GM19193 (cell line): ENCODE measurements around the gene TMEM39A.

Source experiments
- POLR2A ChIP-seq: IDR thresholded peaks from 4 replicates; pipeline ENCODE4 v1.6.1; 2011; ENCODE audit not compliant: insufficient read depth, insufficient read length; ENCODE audit errors: extremely low read depth

The TMEM39A gene

DNA sequence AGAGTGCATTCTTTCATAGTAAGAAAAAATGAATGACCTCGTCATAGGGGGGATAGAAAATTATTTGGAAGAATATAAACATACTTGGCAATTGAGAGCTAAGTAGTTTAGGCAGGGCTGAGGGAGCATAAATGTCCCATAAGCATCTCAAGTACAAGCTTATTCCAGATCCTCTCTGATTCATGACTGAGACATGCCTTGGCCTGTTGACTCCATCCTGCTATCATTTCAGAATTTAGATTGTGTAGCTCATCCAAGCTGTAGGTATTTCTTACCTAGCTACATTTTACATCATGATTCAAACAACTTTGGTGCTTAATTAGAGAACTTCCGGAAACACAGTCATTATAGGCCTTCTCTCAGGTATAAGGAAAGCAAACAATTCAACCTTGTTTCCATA is 17.7 kb upstream of the TMEM39A start:
- no peak for TF ChIP-seq POLR2A

DNA sequence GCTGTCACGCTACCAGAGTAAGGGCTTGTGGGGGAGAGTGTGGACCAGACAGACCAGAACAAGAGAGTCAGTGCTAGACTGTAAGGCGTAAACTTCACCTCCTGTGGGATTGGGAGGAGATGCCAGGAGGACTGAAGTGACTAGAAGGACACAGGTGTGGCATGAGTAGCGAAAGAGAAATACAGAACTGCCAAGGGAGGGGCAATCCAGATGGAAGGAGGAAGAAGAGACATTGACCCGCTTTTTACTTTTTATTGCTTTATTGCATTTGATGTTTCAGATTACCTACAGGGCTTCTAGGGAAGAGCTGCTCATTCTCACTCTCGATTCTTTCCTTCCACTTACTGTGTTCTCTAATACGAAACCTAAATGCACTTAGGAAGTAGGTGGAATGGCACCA is 7.5 kb upstream of the TMEM39A start:
- no peak for TF ChIP-seq POLR2A

DNA sequence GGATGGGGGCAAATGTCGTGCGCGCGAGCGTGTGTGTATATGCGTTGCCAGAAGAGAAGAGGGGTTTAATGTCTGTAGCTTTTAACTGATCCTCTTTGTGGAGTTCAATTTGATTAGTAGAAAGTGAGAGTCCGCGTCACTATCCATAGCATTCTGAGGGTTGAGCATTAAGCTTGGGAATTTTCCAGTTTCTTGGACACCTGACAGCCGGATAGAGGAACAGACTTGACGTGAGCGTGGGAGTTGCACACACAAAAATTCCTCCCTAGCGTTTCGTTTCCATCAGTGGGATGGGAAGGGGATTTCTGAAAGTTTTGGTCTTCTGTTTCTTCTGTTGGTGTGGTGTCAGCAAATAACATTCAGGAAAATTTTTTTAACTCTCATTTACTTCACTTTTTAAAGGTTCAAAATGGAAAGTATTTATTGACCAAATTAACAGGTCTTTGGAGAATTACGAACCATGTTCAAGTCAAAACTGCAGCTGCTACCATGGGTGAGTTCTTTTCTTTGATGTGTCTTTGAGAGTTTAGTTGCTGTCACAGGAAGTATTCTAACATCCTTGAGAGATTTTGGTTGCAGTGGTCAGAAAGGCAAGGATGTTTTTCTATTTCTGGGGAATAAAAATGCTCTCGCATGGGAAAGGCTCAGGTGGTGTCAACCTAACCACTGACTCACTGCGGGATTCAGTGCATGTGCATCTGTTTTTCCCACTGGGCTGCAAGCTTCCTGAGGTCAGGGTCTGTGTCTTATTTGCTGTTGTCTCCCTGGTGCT is 6.2 kb upstream of the TMEM39A start:
- TF ChIP-seq POLR2A: no peak

- TF ChIP-seq POLR2A: no peak
Observed at GRCh38 chr3:119468041-119468440, 4.6 kb upstream of the TMEM39A start.

- TF ChIP-seq POLR2A: no peak
Observed at GRCh38 chr3:119457246-119457645, 6.2 kb downstream of the TMEM39A start.

- TF ChIP-seq POLR2A: no peak
Observed at GRCh38 chr3:119456469-119456868, 6.9 kb downstream of the TMEM39A start.

DNA sequence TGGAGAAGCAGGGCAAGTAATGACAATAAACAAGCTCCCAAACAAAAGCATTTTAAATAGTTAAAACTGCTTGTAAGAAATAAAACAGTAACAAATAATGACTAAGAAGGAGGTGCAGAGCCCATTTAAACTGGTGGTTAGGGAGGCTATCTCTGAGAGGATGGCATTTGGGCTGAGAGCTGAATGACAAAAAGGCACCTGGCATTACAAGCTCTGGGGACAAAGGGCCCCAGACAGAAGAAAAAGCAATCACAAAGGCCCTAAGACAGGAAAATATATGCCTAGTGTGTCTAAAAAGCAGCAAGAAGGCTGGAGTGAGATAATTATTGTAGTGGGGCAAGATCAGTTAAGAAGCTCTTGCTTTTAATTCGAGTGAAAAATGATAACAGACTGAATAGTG is 9.6 kb downstream of the TMEM39A start:
- TF ChIP-seq POLR2A: no peak

GRCh38 chr3:119444590-119444989 is 18.8 kb downstream of the TMEM39A start:
- TF ChIP-seq POLR2A: no peak

- TF ChIP-seq POLR2A: no peak
Observed at GRCh38 chr3:119443179-119443578, 20.2 kb downstream of the TMEM39A start.

GRCh38 chr3:119437691-119438258 is 25.6 kb downstream of the TMEM39A start:
- no peak for TF ChIP-seq POLR2A

GRCh38 chr3:119436977-119437376 is 26.4 kb downstream of the TMEM39A start:
- TF ChIP-seq POLR2A: no peak

DNA sequence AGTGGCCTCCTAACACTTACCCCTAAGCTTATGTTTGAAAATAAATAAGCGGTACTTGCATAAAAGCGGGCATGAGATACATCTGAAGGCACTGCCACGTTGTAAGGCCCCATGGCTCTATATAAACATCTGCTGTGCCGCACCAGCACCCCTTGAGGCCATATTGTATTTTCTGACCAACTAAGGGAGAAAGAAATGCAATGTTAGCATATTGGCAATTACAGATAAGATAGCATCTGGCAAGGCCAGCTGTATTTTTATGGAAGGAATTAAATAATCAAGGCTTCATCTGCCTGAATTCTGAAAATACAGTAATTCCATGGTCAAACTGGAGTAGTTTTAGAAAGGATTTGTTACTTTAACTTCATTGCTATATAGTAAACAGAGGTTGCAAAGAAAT is 28.7 kb downstream of the TMEM39A start:
- TF ChIP-seq POLR2A: no peak

GRCh38 chr3:119433613-119434325 is 29.6 kb downstream of the TMEM39A start:
- TF ChIP-seq POLR2A: no peak

DNA sequence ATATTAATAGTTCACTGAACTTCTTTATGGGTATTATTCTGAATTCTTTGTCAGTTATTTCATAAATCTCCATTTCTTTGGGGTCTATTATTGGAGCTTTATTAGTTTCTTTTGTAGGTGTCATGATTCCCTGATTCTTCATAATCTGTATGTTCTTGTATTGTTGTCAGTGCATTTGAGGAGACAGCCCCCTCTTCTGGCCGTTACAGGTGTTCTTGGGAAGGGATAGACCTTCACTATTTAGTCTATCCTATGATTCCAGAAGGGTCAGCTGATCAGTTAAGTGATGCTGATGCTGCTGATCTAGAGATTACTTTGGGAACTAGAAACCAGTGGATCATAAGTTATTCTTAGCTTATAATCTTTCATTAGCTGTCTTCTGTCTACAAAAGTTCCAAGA is 34.9 kb downstream of the TMEM39A start:
- TF ChIP-seq POLR2A: no peak

DNA sequence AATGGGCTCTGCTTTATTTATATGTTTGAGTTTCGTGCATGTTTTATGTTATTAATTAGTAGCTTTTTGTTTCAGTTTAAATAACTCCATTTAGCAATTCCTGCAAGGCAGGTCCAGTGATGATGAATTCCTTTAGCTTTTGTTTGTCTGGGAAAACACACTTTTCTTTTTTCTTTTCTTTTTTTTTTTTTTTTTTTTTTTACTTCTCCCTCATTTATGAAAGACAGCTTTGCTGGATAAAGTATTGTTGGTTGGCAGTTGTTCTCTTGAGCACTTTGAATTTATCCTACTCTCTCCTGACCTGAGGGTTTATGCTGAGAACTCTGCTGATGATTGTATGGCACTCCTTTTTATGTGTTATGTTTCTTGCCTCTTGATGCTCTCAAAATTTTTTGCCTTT is 35.7 kb downstream of the TMEM39A start:
- TF ChIP-seq POLR2A: no peak

- TF ChIP-seq POLR2A: no peak
Observed at GRCh38 chr3:119420196-119420595, 43.2 kb downstream of the TMEM39A start.
